PC-9 (cell line): ENCODE data around the gene PDE8A. TPM values are rescaled to one million over a fixed set of nuclear protein-coding genes. Genes with fewer than 3 reads are reported as not detected.
A peak's percentile ranks its signal among the peaks of the same experiment; 100 is the strongest.

Experiments
- BruUV-seq: library from RNA; stranded (reverse); fragments of 400-500 nt; replicated peaks from 2 replicates; lab custom pipeline; 2021; lab: Mats Ljungman, UMichigan
- CTCF ChIA-PET: fragments of 300-600 bp; sonication (Branson Sonifier 250); formaldehyde crosslinking; loops from one replicate; lab custom pipeline; 2022; ENCODE audit warnings: antibody characterized with exemption; lab: Charles Lee
- POLR2A ChIA-PET: fragments of 300-600 bp; sonication (Branson Sonifier 250); formaldehyde crosslinking; loops from one replicate; lab custom pipeline; 2022; ENCODE audit warnings: antibody characterized with exemption; ENCODE audit not compliant: unreplicated experiment; lab: Charles Lee
- DNase-seq, 2 experiments: peaks; one replicate each; pipeline versions ENCODE4 v3.0.0 to v3.0.0-alpha.2; 2015 to 2022; ENCODE audit warnings: mixed read lengths in 1 of 2
- H2AFZ ChIP-seq: fragments of 200-600 bp; sonication (generic); 2 replicates; pipeline ENCODE4 v1.8.1; 2017; ENCODE audit warnings: antibody characterized with exemption
- H3F3A ChIP-seq: fragments of 200-600 bp; sonication (generic); 2 replicates; pipeline ENCODE4 v1.8.1; 2017; ENCODE audit warnings: antibody characterized with exemption, mild to moderate bottlenecking, low read depth; ENCODE audit not compliant: insufficient read depth
- H3K27ac ChIP-seq: fragments of 200-600 bp; sonication (generic); 2 replicates; pipeline ENCODE4 v1.6.1; 2016; ENCODE audit warnings: mixed run types
- H3K27me3 ChIP-seq: fragments of 200-600 bp; sonication (generic); 2 replicates; pipeline ENCODE4 v1.6.1; 2016; ENCODE audit warnings: low read depth, mixed run types; ENCODE audit not compliant: insufficient read depth
- H3K36me3 ChIP-seq: fragments of 200-600 bp; sonication (generic); 2 replicates; pipeline ENCODE4 v1.6.1; 2016; ENCODE audit warnings: low read depth, mixed run types
- H3K4me1 ChIP-seq: fragments of 200-600 bp; sonication (generic); replicated peaks from 2 replicates; pipeline ENCODE4 v1.6.1; 2016; ENCODE audit warnings: mixed run types; ENCODE audit not compliant: insufficient read depth
- H3K4me2 ChIP-seq: fragments of 200-600 bp; sonication (generic); 2 replicates; pipeline ENCODE4 v1.6.1; 2017; ENCODE audit warnings: mixed run types
- H3K4me3 ChIP-seq: fragments of 200-600 bp; sonication (generic); 2 replicates; pipeline ENCODE4 v1.6.1; 2016; ENCODE audit warnings: mixed run types
- H3K79me2 ChIP-seq: fragments of 200-600 bp; sonication (generic); 2 replicates; pipeline ENCODE4 v1.6.1; 2017; ENCODE audit warnings: low read depth, mixed run types
- H3K9me2 ChIP-seq: fragments of 200-600 bp; sonication (generic); 2 replicates; pipeline ENCODE4 v1.8.1; 2017; ENCODE audit warnings: mild to moderate bottlenecking; ENCODE audit not compliant: insufficient read depth
- H3K9me3 ChIP-seq: fragments of 200-600 bp; sonication (generic); 2 replicates; pipeline ENCODE4 v1.8.1; 2016; ENCODE audit warnings: low read depth; ENCODE audit not compliant: insufficient read depth
- H4K20me1 ChIP-seq: fragments of 200-600 bp; sonication (generic); 2 replicates; pipeline ENCODE4 v1.8.1; 2017; ENCODE audit not compliant: insufficient read depth
- CTCF ChIP-seq: fragments of 200-600 bp; sonication (generic); conservative IDR thresholded peaks from 2 replicates; pipeline ENCODE4 v1.6.1; 2017; ENCODE audit warnings: mixed run types, antibody characterized with exemption, mild to moderate bottlenecking, moderate library complexity
- EZH2 ChIP-seq: fragments of 200-600 bp; sonication (generic); IDR thresholded peaks from 2 replicates; pipeline ENCODE4 v1.8.0; 2017; ENCODE audit warnings: antibody characterized with exemption, low read depth
- intact Hi-C: fragments of 100-400 bp; cut with micrococcal nuclease; formaldehyde crosslinking; loops from one replicate; pipeline ENCODE4 v1.10.0; 2022; ENCODE audit not compliant: unreplicated experiment
- total RNA-seq: library from RNA; stranded (reverse); gene quantifications from 2 replicates; pipeline ENCODE4 v1.2.3, GENCODE V29; 2021

The PDE8A gene
- total RNA-seq, 1 experiment from 2014 or later = 47.3 TPM

- Histone ChIP-seq H2AFZ (peak overlapping the region; percentile 25; the same call in 1 of the 2 replicates), H3K36me3 (peaks cover 3% of the 10 kb centered on the region; the same call in 1 of the 2 replicates), H3K9me3 (peaks cover 5% of the 10 kb centered on the region; the same call in 1 of the 2 replicates), H3K27me3 (no peaks in the 10 kb centered on the region), H3K4me1 (peaks cover 44% of the 10 kb centered on the region), H3K4me2 (peak overlapping the region; percentile 64), H4K20me1 (no peaks in the 10 kb centered on the region), H3K9me2 (no peaks in the 10 kb centered on the region), H3K4me3 (peak overlapping the region; percentile 31), H3K79me2 (peaks cover 73% of the 10 kb centered on the region), H3K27ac (peak overlapping the region; percentile 85), H3F3A (peaks cover 28% of the 10 kb centered on the region)
- DNase-seq = peak; percentile 37 to 82
- TF ChIP-seq EZH2 (no peak), CTCF (no peak)
- CTCF ChIA-PET = interaction anchor here (0.6 to 1.2 kb wide), 2 partner anchors 121 to 449 kb away, joined by 3 to 5 read pairs; no protein-coding TSS in a partner anchor
- POLR2A ChIA-PET = no interaction called here
- TSS peak; percentile 49 for BruUV-seq
- intact Hi-C loops = loop anchor here (1.0 kb wide), 1 partner anchor 67 kb away; no protein-coding TSS in a partner anchor
These were observed 65.8 kb downstream of the PDE8A start for GRCh38 chr15:85047271-85047948.

GRCh38 chr15:85048430-85048829 lies 66.8 kb downstream of the PDE8A start:
- no peaks in the 10 kb centered on the region for H3K27me3 ChIP-seq
- H3K27ac ChIP-seq = peak overlapping the region; percentile 85
- peaks cover 8% of the 10 kb centered on the region; the same call in 1 of the 2 replicates for H3K9me3 ChIP-seq
- H3F3A ChIP-seq = peaks cover 28% of the 10 kb centered on the region
- POLR2A ChIA-PET = no interaction called here
- intact Hi-C loops = no loop called here
- H3K36me3 ChIP-seq = peaks cover 3% of the 10 kb centered on the region; the same call in 1 of the 2 replicates
- peaks cover 44% of the 10 kb centered on the region for H3K4me1 ChIP-seq
- TF ChIP-seq CTCF = no peak
- TF ChIP-seq EZH2 = no peak
- no peak overlapping the region for H3K4me3 ChIP-seq
- H2AFZ ChIP-seq = no peak overlapping the region
- H4K20me1 ChIP-seq = no peaks in the 10 kb centered on the region
- no TSS peak for BruUV-seq
- CTCF ChIA-PET = interaction anchor here (1.2 kb wide), 1 partner anchor 120 kb away, joined by 5 read pairs; no protein-coding TSS in a partner anchor
- H3K79me2 ChIP-seq = peaks cover 70% of the 10 kb centered on the region
- H3K4me2 ChIP-seq = peak overlapping the region; percentile 64
- no peaks in the 10 kb centered on the region for H3K9me2 ChIP-seq
- no peak for DNase-seq

GRCh38 chr15:85049805-85050204 lies 68.1 kb downstream of the PDE8A start:
- peaks cover 44% of the 10 kb centered on the region for H3K4me1 ChIP-seq
- peaks cover 75% of the 10 kb centered on the region for H3K79me2 ChIP-seq
- no peak overlapping the region for H3K4me3 ChIP-seq
- H4K20me1 ChIP-seq = no peaks in the 10 kb centered on the region
- H2AFZ ChIP-seq = no peak overlapping the region
- ChIA-PET POLR2A (no interaction called here), CTCF (interaction anchor here (0.6 kb wide), 1 partner anchor 173 kb away, joined by 5 read pairs; no protein-coding TSS in a partner anchor)
- peaks cover 3% of the 10 kb centered on the region; the same call in 1 of the 2 replicates for H3K36me3 ChIP-seq
- no TSS peak for BruUV-seq
- intact Hi-C loops = no loop called here
- no peak for TF ChIP-seq CTCF
- TF ChIP-seq EZH2 = no peak
- H3K27me3 ChIP-seq = no peaks in the 10 kb centered on the region
- H3K9me2 ChIP-seq = no peaks in the 10 kb centered on the region
- DNase-seq = no peak
- H3K27ac ChIP-seq = no peak overlapping the region
- no peak overlapping the region for H3K4me2 ChIP-seq
- peaks cover 28% of the 10 kb centered on the region for H3F3A ChIP-seq
- H3K9me3 ChIP-seq = peaks cover 8% of the 10 kb centered on the region; the same call in 1 of the 2 replicates
